ENCODE data around the gene WWOX.

DNA sequence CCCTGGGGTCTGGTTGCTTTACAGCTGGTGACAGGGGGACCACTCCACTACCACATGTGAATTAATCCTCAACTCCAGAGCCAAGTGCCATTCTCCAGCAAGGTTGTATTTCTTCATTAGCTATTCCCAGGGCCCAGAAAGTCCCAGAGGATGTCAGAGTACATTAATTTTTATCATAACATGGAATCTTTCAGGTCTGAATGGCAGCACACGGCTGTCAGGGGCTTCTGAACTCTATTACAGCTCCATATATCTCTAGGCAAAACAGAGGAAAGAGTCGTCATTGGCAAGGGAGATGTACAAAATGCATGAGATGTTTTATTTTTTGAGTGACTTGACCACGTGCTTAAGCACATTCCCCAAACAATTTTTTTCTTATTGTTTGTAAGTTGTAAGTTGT lies 303.4 kb downstream of the WWOX start:
- no peak for TF ChIP-seq POLR2AphosphoS5 (IDR thresholded peaks at IDR 0.05; ENCODE audit: low read depth, low read length)
- TF ChIP-seq POLR2A (IDR thresholded peaks at IDR 0.05; ENCODE audit: low read depth, low read length): no peak
- TF ChIP-seq PAX5 (IDR thresholded peaks at IDR 0.05; ENCODE audit: insufficient read depth, low read length, severe bottlenecking): no peak
- no peak for TF ChIP-seq SPI1 (IDR thresholded peaks at IDR 0.05; ENCODE audit: low read depth, low read length)

Measured in GM12891 (cell line).